Suprapubic skin (tissue), 3 donors: ENCODE data around the gene SHISA9.

ENCODE experiments used
- CTCF ChIP-seq, 2 donors: fragments of 200-600 bp in 1 of 2; fragments of 450-650 bp in 1 of 2; sonication (generic) in 1 of 2; IDR thresholded peaks; one replicate each; pipeline ENCODE4 v1.5.1; 2016 to 2019; ENCODE audit warnings: antibody characterized with exemption in 2 of 2, mild to moderate bottlenecking in 1 of 2, moderate library complexity in 1 of 2
- EP300 ChIP-seq: sonication (generic); formaldehyde crosslinking; IDR thresholded peaks from one replicate; pipeline ENCODE4 v1.6.1; 2017; ENCODE audit warnings: antibody characterized with exemption
- POLR2A ChIP-seq, 2 donors: fragments of 450-650 bp; IDR thresholded peaks; one replicate each; pipeline ENCODE4 v1.6.1; 2017; ENCODE audit warnings: antibody characterized with exemption in 2 of 2, mild to moderate bottlenecking in 2 of 2, moderate library complexity in 2 of 2

- TF ChIP-seq CTCF (IDR thresholded peaks at IDR 0.05) (no peak), POLR2A (IDR thresholded peaks at IDR 0.05) (no peak), EP300 (no peak)
Measured at GRCh38 chr16:13064821-13065220, 163.4 kb downstream of the SHISA9 start.
